Activated CD8-positive, alpha-beta memory T cell treated with anti-CD3 and anti-CD28 coated beads for 36 hours (primary cell): ENCODE data around the gene CGN. TPM values are rescaled to one million over a fixed set of nuclear protein-coding genes. Genes with fewer than 3 reads are reported as not detected.

Experiments used
- CTCF ChIA-PET: fragments of 350-600 bp; sonication (Branson Sonifier 250); formaldehyde crosslinking; loops from one replicate; lab custom pipeline; 2021; ENCODE audit warnings: antibody characterized with exemption; lab: Charles Lee
- POLR2A ChIA-PET: fragments of 350-600 bp; sonication (Branson Sonifier 250); formaldehyde crosslinking; loops from one replicate; lab custom pipeline; 2021; ENCODE audit warnings: antibody characterized with exemption; lab: Charles Lee
- total RNA-seq, 2 experiments: library from RNA; stranded (reverse); gene quantifications; one replicate each; pipeline ENCODE4 v1.2.3, GENCODE V29; 2021

The CGN gene
- 1 to 10 TPM; 1.2 to 1.8 TPM for total RNA-seq

- ChIA-PET POLR2A (interaction anchor here (0.7 kb wide), 1 partner anchor 441 kb away, joined by 11 read pairs; no protein-coding TSS in a partner anchor), CTCF (interaction anchor here (0.6 to 1.6 kb wide), 2 partner anchors 36 to 633 kb away, joined by 3 to 5 read pairs; no protein-coding TSS in a partner anchor)
Observed at GRCh38 chr1:151510957-151511635, at the start of gene CGN. TSS of gene CGN (plus strand) at chr1:151511387. CDS start at chr1:151518520, 7,133 bp downstream.

DNA sequence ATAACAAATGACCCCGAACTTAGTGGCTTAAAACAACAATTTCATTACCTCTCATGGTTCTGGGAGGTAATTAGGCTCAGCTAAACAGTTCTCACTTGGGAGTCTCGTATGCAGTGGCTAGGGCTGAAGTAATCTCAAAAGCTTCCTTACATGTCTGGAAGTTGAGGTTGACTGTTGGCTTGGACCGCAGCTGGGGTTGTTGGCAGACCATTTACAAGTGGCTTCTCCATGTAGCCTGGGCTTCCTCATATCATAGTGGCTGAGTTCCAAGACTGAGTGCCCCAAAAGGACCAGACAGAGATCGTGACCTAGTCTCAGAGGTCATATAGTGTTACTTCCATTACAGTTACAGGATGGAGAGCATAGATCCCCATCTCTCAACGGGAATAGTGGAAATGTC, 49.5 kb upstream of the CGN start:
- ChIA-PET CTCF (no interaction called here), POLR2A (interaction anchor here (0.6 kb wide), 1 partner anchor 42 kb away, joined by 3 read pairs; no protein-coding TSS in a partner anchor)

DNA sequence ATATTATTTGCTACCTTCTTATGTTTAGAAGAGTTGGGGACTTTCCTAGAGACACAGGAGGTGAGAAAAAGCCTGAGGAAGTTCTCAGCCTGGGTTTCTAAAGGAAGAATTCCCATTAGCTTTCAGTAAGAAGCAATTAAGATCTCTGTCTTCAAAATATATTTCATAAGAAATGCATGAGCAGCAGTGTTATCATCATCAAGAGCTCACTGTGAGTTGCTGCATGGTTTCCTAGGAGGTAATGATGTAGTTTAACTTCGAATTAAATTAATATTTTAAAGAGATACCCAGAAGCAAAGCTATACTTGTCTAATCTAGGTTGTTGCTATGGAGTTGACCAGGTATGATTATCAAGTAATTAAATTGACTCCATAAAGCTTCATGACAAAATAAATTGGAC, 46.2 kb upstream of the CGN start:
- ChIA-PET CTCF (interaction anchor here (0.6 kb wide), 1 partner anchor 375 kb away, joined by 3 read pairs; no protein-coding TSS in a partner anchor), POLR2A (interaction anchor here (0.8 kb wide), 1 partner anchor 9 kb away, joined by 3 read pairs; no protein-coding TSS in a partner anchor)

DNA sequence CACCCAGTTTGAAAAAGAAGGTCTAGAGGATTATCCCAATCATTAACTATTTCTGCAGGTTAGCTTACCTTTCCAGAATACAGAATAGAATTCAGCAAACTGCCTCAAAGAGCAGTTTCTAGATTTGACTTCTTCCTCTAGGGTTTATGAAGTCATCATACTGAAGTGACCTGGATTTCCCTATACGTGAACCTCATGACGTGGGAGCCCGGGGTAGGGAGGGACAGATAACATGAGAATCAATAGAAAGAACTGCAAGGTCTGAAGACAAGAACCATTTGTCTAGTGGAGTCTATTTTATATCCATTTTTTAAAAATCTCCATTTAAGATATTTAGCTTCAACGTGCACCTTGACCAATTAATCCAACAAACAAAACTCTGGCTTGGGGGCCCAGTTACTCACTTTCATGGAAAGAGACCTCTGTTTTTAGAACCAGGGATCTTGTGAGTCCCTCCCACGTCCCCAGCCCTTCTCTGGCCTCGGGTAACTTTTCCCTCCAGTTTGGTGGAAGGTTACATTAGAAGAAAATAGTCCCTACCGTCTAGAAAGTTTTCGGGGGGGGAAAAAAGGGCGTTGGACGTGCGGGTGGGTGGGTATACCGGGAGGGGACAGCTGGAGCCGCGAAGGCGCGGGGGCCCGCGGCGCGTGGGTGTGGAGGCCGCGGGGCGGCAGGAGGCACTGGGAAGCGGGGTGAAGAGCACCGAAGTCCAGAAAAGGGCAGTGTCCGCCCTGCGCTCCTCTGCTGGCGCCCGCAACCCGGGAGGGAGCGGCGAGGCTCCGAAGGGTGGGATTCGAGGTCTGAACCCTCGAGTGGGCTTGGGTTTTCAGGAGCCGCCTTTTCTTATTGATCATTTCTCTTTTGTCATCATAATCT, 38.1 kb upstream of the CGN start:
- ChIA-PET POLR2A (no interaction called here), CTCF (interaction anchor here (0.9 kb wide), 1 partner anchor 29 kb away, joined by 3 read pairs; no protein-coding TSS in a partner anchor)

- CTCF ChIA-PET, result interaction anchor here (0.7 to 1.0 kb wide), 2 partner anchors 36 to 66 kb away, joined by 3 to 5 read pairs; partner anchors contain the start of gene CGN
- POLR2A ChIA-PET, result interaction anchor here (1.0 to 2.2 kb wide), 2 partner anchors 15 to 75 kb away, joined by 4 to 7 read pairs; partner anchors contain the start of genes POGZ and PSMB4
Observed at GRCh38 chr1:151474745-151475144, 36.4 kb upstream of the CGN start.

GRCh38 chr1:151475175-151475574, 36.0 kb upstream of the CGN start:
- ChIA-PET POLR2A (interaction anchor here (1.0 to 2.2 kb wide), 2 partner anchors 16 to 75 kb away, joined by 4 to 7 read pairs; partner anchors contain the start of genes POGZ and PSMB4), CTCF (interaction anchor here (0.7 to 1.0 kb wide), 2 partner anchors 36 to 66 kb away, joined by 3 to 5 read pairs; partner anchors contain the start of gene CGN)

- POLR2A ChIA-PET, result interaction anchor here (1.0 to 2.2 kb wide), 2 partner anchors 17 to 76 kb away, joined by 4 to 7 read pairs; partner anchors contain the start of genes POGZ and PSMB4
Observed at GRCh38 chr1:151476083-151476482, 35.1 kb upstream of the CGN start.

DNA sequence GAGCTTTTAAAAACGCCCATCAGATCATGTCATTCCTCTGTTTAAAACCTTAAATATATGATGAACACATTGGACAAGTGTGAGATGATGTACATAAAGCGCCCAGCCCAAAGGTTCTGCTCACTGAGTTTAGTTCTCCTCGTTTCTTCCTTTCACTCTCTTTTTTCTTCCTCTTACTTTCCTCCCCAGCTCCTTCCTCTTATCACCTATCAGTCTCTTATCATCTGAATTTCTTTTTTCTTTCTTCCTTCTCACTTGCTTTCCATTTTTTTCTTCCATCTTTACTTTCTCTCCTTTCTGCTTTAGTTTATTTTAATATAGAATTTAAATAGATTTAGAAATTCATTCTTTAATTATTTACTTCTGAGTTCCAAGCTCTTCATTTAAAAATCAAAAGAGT, 34.1 kb upstream of the CGN start:
- CTCF ChIA-PET, result no interaction called here
- POLR2A ChIA-PET, result no interaction called here

More at GRCh38 chr1:151476083-151476482, 35.1 kb upstream of the CGN start:
- CTCF ChIA-PET, result interaction anchor here (0.6 kb wide), 1 partner anchor 1045 kb away, joined by 3 read pairs; no protein-coding TSS in a partner anchor

DNA sequence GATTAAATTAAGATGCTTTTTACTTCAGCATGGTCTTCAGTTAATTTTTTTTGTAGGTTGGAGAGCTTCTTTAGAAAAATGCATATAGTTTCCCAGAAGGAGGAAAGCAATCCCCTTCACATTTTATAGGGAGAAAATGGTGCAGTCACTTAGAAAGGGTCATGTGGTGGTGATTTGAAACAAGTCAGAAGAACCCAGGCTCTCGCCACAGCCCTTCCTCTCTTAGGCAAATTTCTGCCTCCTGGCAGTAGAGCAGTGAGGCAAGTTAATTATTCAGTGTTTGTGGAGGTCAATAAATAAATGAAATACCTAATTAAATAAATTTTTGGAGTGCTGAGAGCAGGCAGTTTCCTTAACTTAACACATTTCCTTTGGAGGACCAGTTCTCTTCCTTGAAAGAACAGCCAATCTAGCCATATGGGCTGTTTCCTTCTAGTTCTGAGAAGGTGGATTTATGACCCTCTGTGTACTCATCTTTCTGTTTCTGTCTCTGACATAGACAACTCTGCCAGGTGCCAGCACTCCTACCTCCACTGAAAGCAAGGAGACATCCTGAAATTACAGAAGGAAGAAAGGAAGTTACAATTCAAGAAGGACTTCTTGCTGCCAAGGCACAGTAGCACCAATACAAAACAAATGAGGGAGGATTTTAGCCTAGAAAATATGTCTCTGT, 32.9 kb upstream of the CGN start:
- CTCF ChIA-PET, result no interaction called here
- POLR2A ChIA-PET, result no interaction called here

- POLR2A ChIA-PET, result no interaction called here
- CTCF ChIA-PET, result no interaction called here
Observed at GRCh38 chr1:151478923-151479322, 32.3 kb upstream of the CGN start.

DNA sequence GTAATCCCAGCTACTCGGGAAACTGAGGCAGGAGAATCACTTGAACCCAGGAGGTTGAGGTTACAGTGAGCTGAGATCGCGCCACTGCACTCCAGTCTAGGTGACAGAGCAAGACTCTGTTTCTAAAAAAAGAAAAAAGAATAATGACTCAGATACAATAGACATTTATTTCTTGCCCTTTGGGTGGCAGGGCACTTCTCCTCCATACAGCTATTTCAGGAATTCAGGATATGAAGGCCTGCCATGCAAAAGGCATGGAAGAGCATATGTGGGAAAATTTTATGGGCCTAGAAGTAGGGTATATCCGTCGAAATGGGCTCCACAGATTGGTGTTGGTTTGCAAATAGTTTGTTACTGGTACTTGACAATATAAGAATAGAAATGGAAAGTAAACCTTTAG, 31.7 kb upstream of the CGN start:
- ChIA-PET CTCF (no interaction called here), POLR2A (no interaction called here)

DNA sequence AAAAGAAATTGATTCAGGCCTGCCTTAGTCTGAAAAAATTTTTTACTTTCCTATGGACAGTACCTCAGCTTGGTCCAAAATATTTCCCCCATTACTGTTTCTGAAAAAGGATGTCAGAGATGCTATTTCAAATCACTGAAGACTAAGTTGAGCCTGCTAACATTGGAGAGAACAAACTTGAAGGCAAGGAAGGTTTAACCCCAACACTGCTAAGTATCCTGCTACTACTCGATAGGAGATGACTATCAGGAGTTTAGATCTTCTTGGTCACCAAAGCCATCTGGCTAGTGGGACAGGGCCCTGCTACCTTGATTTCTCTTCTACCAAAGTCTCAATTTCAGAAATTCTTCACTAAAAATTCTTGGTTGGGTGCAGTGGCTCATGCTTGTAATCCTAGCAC, 29.2 kb upstream of the CGN start:
- CTCF ChIA-PET, result no interaction called here
- POLR2A ChIA-PET, result no interaction called here

DNA sequence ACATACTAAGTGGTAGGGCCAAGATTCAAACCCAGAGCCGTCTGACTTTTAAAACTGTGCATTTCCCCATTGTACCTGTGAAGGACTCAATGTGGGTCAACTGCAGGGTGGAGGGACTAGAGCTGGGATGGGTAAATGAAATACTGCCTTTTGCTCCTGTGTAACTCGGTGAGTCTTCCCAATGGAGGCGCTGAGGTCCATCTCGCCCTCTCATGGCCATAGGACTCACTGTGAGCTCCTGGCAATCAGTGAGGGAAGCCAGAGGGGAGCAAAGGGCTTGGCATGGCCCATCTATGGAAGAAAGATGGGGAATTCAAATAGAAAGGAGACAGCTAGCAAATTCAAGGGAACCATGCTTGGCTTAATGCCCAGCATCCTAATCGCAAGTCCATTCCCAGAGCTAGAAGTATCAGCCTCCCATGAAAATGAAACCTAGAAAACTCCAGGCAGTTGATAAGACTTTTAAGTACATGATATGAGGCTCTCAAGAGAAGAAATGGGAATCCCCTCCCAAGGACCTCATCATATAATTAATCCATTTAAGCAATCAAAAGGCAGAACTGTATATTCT, 25.4 kb upstream of the CGN start:
- POLR2A ChIA-PET, result no interaction called here

DNA sequence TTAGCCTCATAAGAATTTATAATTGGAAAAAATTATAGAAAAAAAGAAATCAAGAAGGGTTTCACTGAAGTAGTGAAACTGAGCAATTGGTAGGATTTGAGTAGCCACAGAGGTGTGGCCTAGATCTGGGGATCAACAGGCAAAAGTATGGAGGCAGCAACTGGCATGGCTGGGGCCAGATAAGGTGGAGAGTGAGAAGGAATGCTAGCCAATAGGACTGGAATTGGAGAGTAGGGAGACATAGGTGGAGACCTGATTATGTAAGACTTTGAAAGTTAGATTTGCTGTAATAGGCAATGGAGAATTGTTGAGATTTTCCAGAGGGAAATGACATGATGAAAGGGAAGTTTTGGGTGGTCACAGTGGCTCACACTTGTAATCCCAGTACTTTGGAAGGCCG, 24.6 kb upstream of the CGN start:
- CTCF ChIA-PET, result no interaction called here

More for the DNA sequence above, 25.4 kb upstream of the CGN start:
- CTCF ChIA-PET, result interaction anchor here (0.6 kb wide), 1 partner anchor 30 kb away, joined by 3 read pairs; no protein-coding TSS in a partner anchor

GRCh38 chr1:151491641-151492040, 19.5 kb upstream of the CGN start:
- ChIA-PET CTCF (no interaction called here), POLR2A (no interaction called here)

More for the DNA sequence above, 24.6 kb upstream of the CGN start:
- POLR2A ChIA-PET, result no interaction called here

DNA sequence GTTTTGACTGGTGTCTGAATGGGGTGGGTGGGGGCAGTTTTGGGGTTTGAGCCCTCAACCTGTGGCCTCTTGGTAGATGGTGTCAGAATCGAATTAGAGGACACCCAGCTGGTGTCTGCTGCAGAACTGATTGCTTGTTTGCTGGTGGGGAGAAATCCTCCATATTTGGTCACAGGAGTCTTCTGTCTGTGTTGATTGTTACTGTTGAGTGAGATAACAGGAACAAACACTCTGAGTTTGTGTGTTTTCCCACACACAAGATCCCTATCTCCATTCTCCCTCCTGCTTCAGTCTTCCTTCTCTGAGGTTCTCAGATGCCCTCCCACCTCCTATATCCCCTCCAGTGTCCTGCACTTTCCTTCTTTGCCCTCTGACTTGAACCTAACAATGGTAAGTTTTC, 19.1 kb upstream of the CGN start:
- ChIA-PET CTCF (no interaction called here), POLR2A (no interaction called here)

- ChIA-PET POLR2A (no interaction called here), CTCF (no interaction called here)
Observed at GRCh38 chr1:151493042-151493441, 18.1 kb upstream of the CGN start.

- POLR2A ChIA-PET, result interaction anchor here (0.6 to 1.0 kb wide), 2 partner anchors 345 to 423 kb away, joined by 5 to 7 read pairs; partner anchors contain the start of gene C2CD4D
- CTCF ChIA-PET, result no interaction called here
Observed at GRCh38 chr1:151494741-151495281, 16.4 kb upstream of the CGN start.
